ENCODE data around the gene RPRM.
"Not testable (repeated sequence)": the region's sequence is repeated elsewhere in the genome, so short reads cannot be mapped to it uniquely, and the experiment has no call there.

Gene RPRM

DNA sequence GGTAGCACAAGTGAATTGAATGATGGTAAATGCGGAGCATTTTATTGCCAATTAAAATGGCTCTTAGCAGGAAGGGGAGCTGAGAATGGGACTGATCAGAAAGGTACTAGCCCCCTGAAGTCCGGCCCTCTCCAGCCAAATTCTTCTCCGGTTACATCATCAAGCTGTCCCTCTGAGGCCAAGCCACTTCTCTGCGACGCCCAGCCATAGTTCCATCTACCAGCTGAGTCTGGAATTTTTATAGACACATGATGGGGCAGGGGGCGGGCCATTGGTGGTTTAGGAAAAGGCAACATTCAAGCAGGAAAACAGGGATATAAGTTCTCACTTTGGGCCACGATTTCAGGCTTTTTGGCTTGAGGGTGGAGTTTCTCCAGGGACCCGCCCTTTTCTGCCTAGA is 22.7 kb downstream of the RPRM start:
- no peak for DNase-seq (ENCODE audit: low read depth in 2 of 2)

DNA sequence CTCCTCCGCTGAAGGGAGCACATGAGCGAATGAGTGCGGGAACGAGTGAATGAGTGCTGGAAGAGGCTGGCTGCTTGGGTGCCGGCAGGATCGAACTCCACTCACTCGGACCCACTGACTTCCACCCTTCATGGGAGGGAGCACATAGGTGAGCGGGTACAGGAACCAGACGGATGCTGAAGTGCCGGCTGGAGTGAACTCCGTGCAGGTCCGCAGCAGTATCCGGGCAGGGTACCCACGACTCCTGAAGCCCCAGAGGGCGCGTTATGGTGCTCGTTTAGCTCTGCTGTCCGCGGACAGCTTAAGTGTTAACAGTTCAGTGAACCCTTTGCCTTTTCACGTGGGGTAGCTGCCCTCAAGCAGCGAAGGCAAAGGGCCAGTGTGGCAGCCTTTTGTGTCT is 23.2 kb downstream of the RPRM start:
- no peak for DNase-seq (ENCODE audit: low read depth in 2 of 2)

DNA sequence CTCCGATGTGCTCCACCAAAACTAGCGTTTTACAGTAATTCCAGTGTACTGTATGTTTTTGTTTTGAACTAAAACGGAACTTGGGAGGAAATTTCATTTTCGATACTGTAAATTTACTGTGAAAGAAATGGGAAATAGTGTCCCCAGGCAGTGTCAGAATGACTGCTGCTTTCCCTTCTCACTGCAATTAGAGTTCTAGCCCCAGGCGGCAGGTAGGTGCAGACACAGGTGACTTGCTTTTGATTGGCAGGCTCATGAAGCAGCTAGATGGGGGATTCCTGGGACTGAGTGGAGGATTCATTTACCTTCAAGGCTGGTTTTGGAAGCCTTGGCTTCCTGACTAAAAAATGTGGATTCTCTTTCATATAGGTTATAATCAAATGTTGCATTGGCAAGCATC is 27.0 kb downstream of the RPRM start:
- no peak for DNase-seq (ENCODE audit: low read depth in 2 of 2)

DNA sequence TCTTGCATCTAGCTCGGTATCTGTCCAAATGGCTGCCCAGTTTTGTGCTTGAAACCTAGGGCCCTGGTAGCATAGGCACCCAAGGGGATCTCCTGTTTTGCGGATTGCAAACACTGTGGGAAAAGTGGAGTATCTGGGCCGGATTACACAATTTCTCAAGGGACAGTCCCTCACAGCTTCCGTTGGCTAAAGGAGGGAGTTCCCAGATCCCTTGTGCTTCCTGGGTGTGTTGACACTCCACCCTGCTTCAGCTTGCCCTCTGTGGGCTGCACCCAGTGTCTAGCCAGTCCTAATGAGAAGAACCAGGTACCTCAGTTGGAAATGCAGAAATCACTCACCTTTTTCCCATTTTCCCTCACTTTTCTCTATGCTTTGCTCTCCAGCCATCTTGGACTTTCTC is 35.5 kb downstream of the RPRM start:
- no peak for DNase-seq (ENCODE audit: low read depth in 2 of 2)

DNA sequence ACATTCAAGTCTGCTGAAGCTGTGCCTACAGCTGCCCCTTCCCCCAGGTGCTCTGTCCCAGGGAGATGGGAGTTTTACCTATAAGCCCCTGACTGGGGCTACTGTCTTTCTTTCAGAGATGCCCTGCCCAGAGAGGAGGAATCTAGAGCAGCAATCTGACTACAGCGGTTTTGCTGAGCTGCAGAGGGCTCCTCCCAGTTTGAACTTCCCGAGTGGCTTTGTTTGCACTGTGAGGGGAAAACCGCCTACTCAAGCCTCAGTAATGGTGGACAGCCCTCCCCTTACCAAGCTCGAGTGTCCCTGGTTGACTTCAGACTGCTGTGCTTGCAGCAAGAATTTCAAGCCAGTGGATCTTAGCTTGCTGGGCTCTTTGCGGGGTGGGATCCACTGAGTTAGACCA is 35.9 kb downstream of the RPRM start:
- not testable (repeated sequence) for DNase-seq (ENCODE audit: low read depth in 2 of 2)

DNA sequence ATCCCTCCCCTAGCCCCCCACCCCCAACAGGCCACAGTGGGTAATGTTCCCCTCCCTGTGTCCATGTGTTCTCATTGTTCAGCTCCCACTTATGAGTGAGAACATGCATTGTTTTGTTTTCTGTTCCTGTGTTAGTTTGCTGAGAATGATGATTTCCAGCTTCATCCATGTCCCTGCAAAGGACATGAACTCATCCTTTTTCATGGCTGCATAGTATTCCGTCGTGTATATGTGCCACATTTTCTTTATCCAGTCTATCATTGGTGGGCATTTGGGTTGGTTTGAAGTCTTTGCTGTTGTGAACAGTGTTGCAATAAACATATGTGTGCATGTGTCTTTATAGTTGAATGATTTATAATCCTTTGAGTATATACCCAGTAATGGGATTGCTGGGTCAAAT is 38.5 kb downstream of the RPRM start:
- not testable (repeated sequence) for DNase-seq (ENCODE audit: low read depth in 2 of 2)

DNA sequence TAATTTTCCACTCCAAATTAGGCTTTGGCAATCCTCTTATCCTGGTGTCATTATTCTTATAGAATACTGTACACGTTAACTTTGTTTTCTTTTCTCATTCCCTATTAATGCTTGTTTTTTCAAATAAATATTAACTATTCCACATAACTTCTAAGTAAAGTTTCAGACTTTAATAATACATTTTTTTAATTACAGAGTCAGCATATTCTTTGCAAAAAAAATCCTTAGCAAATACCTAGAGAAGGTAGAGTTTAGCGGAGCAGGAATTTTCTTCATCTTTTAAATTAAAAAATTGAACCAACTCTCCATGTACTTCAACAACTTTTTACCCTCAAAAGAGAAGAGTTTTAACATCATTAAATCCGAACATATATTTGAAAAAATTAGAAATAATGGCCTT is 45.2 kb downstream of the RPRM start:
- no peak for DNase-seq (ENCODE audit: low read depth in 2 of 2)

DNA sequence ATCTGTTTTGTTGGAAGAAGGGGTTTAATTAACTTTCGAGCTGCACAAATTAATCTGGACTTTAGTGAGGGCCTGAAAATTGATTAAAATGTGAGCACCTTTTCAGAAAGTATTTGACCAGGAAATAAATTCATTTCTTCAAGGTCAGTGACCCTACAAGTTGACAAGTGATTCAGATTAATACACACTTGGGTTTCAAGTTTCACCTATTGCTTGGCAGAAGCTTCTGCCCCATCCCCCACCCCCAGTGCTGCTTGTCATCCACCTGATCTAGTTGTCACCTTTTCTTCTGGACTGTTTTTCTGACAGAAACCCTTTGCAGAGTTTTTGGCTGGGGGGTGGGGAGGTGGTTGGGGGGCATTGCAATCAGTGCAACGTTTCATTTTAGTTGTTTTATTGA is 46.2 kb downstream of the RPRM start:
- DNase-seq (ENCODE audit: low read depth in 2 of 2) = no peak

DNA sequence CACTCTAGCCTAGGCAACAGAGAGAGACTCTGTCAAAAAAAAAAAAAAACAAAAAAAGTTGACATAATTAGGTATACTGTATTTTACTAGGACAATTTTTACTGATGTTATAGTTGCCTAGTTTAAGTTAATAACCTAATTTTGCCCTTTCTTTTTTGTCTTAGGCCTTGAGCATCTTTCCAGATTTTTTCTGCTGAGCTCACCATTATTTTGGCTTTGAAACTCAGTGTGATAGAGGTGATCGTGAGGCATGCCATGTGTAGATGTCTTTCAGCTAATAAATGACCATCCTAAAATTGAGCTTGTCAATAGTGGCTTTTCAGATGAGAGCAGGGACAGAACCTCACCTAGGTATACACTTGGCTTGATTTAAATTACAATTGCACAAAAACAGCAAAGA is 47.4 kb downstream of the RPRM start:
- DNase-seq (ENCODE audit: low read depth in 2 of 2) = no peak
